Nephron progenitor cell (in vitro differentiated cells): ENCODE data around the gene GFI1B.
"Not testable (repeated sequence)": the region's sequence is repeated elsewhere in the genome, so short reads cannot be mapped to it uniquely, and the experiment has no call there.

Experiments
- DNase-seq: peaks from one replicate; pipeline ENCODE4 v3.0.0; 2021
- H3K27ac Mint-ChIP-seq: 2 replicates; pipeline ENCODE4 v1.8.0; 2021; ENCODE audit warnings: mild to moderate bottlenecking, moderate library complexity, mixed read lengths
- H3K27me3 Mint-ChIP-seq: 2 replicates; pipeline ENCODE4 v1.8.0; 2021; ENCODE audit warnings: mild to moderate bottlenecking, low read depth, mixed read lengths; ENCODE audit not compliant: poor library complexity
- H3K36me3 Mint-ChIP-seq: 2 replicates; pipeline ENCODE4 v1.8.0; 2021; ENCODE audit warnings: low read depth, mixed read lengths
- H3K4me1 Mint-ChIP-seq: 2 replicates; pipeline ENCODE4 v1.8.0; 2021; ENCODE audit warnings: mixed read lengths
- H3K4me3 Mint-ChIP-seq: 2 replicates; pipeline ENCODE4 v1.8.0; 2021; ENCODE audit warnings: mild to moderate bottlenecking, moderate library complexity, mixed read lengths
- H3K9me3 Mint-ChIP-seq: 2 replicates; pipeline ENCODE4 v1.8.0; 2021; ENCODE audit warnings: mild to moderate bottlenecking, moderate library complexity, mixed read lengths
- CTCF ChIP-seq: fragments of 200-600 bp; sonication (generic); IDR thresholded peaks from 2 replicates; pipeline ENCODE4 v1.5.0; 2021; ENCODE audit warnings: antibody characterized with exemption

Gene GFI1B

GRCh38 chr9:132957805-132958204 is 20.7 kb upstream of the GFI1B start:
- H3K27me3 Mint-ChIP-seq: peaks cover 31% of the 10 kb centered on the region
- TF ChIP-seq CTCF: no peak

DNA sequence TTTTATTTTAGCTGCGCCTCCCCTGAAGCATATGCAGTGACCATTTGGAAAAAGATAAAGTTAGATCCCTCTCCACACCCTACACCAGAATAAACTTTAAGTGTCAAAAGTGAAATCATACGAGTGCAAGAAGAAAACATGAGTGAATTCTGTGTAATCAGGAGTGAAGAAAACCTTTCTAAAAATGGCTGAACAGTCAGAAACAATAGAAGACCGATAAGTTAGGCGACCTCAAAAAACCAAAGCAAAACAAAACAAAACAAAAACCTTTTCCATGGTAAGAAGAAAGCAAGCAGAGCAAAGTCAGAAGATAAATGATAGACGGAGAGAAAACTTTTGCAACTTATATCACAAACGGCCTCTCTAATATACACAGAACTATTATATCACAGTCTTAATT is 17.5 kb upstream of the GFI1B start:
- DNase-seq: no peak
- H3K27me3 Mint-ChIP-seq: peaks cover 33% of the 10 kb centered on the region
- no peak for TF ChIP-seq CTCF

More at GRCh38 chr9:132957805-132958204, 20.7 kb upstream of the GFI1B start:
- H3K4me1 Mint-ChIP-seq: no peaks in the 10 kb centered on the region
- no peak overlapping the region for H3K27ac Mint-ChIP-seq
- no peak for DNase-seq
- no peak overlapping the region for H3K4me3 Mint-ChIP-seq
- H3K9me3 Mint-ChIP-seq: peaks cover 32% of the 10 kb centered on the region
- no peaks in the 10 kb centered on the region for H3K36me3 Mint-ChIP-seq

DNA sequence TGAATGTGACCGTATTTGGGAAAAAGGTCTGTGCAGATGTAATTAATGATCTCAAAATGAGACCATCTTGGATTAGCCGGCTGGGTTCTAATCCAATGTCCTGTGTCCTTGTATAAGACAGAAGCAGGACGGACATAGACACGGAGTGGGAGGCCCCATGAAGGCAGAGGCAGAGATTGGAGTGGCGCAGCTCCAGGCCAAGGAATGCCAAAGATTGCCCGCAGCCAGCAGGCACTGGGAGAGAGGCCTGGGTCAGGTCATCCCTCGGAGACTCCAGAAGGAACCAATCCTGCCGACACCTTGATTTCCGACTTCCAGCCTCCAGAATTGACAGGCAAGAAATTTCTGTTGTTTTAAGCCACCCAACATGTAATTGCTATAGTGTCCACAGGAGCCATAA is 13.0 kb upstream of the GFI1B start:
- H3K36me3 Mint-ChIP-seq: no peaks in the 10 kb centered on the region
- peaks cover 42% of the 10 kb centered on the region for H3K27me3 Mint-ChIP-seq
- H3K27ac Mint-ChIP-seq: no peak overlapping the region
- TF ChIP-seq CTCF: no peak
- peaks cover 7% of the 10 kb centered on the region for H3K4me1 Mint-ChIP-seq
- no peaks in the 10 kb centered on the region for H3K9me3 Mint-ChIP-seq
- DNase-seq: no peak
- no peak overlapping the region for H3K4me3 Mint-ChIP-seq

More for the DNA sequence above, 17.5 kb upstream of the GFI1B start:
- Mint-ChIP-seq H3K36me3 (no peaks in the 10 kb centered on the region), H3K9me3 (peaks cover 18% of the 10 kb centered on the region), H3K4me1 (no peaks in the 10 kb centered on the region), H3K27ac (no peak overlapping the region), H3K4me3 (no peak overlapping the region)

DNA sequence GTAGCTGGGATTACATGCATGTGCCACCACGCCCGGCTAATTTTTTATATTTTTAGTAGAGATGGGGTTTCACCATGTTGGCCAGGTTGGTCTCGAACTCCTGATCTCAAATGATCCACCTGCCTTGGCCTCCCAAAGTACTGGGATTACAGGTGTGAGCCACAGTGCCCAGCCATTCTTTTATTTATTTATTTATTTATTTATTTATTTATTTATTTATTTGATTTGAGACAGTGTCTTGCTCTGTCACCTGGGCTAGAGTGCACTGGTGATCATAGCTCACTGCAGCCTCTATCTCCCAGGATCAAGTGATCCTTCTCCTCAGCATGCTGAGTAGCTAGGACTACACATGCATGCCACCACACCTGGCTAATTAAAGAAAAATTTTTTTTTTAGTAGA is 10.6 kb upstream of the GFI1B start:
- not testable (repeated sequence) for DNase-seq, H3K4me1 Mint-ChIP-seq, H3K4me3 Mint-ChIP-seq, H3K27ac Mint-ChIP-seq, H3K9me3 Mint-ChIP-seq, H3K36me3 Mint-ChIP-seq
- H3K27me3 Mint-ChIP-seq: peaks cover 47% of the 10 kb centered on the region

- no peak for DNase-seq
- peaks cover 62% of the 10 kb centered on the region for H3K27me3 Mint-ChIP-seq
- no peak for TF ChIP-seq CTCF
- H3K36me3 Mint-ChIP-seq: no peaks in the 10 kb centered on the region
- H3K4me1 Mint-ChIP-seq: peaks cover 10% of the 10 kb centered on the region
- no peak overlapping the region for H3K27ac Mint-ChIP-seq
- no peaks in the 10 kb centered on the region for H3K9me3 Mint-ChIP-seq
- no peak overlapping the region for H3K4me3 Mint-ChIP-seq
Measured at GRCh38 chr9:132969783-132970182, 8.7 kb upstream of the GFI1B start.

- no peak overlapping the region for H3K4me3 Mint-ChIP-seq
- no peak for TF ChIP-seq CTCF
- no peak overlapping the region for H3K27ac Mint-ChIP-seq
- no peaks in the 10 kb centered on the region for H3K9me3 Mint-ChIP-seq
- no peaks in the 10 kb centered on the region for H3K36me3 Mint-ChIP-seq
- DNase-seq: no peak
- peaks cover 62% of the 10 kb centered on the region for H3K27me3 Mint-ChIP-seq
- peaks cover 10% of the 10 kb centered on the region for H3K4me1 Mint-ChIP-seq
Measured at GRCh38 chr9:132970324-132971062, 8.0 kb upstream of the GFI1B start.
